ENCODE measurements around the gene PAK2.

The PAK2 gene

DNA sequence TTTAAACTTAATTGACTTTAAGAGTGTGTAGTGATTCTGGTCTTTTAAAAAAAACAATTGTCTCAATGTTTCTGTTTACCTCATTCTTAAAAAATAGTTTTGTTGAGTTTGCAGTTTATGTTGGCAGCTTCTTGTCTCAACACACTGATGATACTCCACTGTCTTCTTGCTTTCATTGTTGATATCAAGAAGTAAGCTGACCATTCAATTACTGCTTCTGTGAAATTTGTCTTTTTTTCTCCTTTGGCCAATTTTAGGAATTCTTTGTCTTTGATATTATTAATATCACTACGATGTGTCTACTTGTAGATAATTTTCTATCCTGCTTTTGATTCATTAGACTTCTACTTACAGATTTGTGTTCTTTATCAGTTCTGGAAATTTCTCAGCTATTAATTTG is 31.4 kb downstream of the PAK2 start:
- Histone ChIP-seq H3K27me3 (ENCODE audit: insufficient read depth, poor library complexity, severe bottlenecking) (no peaks in the 10 kb centered on the region), H3K4me3 (replicated peaks; ENCODE audit: insufficient read depth, low read length) (no peak overlapping the region), H3K27ac (replicated peaks) (no peak overlapping the region)
- DNase-seq (ENCODE audit: low read depth in 1 of 2, low spot score in 1 of 2), result no peak
- TF ChIP-seq, protein P1, sequence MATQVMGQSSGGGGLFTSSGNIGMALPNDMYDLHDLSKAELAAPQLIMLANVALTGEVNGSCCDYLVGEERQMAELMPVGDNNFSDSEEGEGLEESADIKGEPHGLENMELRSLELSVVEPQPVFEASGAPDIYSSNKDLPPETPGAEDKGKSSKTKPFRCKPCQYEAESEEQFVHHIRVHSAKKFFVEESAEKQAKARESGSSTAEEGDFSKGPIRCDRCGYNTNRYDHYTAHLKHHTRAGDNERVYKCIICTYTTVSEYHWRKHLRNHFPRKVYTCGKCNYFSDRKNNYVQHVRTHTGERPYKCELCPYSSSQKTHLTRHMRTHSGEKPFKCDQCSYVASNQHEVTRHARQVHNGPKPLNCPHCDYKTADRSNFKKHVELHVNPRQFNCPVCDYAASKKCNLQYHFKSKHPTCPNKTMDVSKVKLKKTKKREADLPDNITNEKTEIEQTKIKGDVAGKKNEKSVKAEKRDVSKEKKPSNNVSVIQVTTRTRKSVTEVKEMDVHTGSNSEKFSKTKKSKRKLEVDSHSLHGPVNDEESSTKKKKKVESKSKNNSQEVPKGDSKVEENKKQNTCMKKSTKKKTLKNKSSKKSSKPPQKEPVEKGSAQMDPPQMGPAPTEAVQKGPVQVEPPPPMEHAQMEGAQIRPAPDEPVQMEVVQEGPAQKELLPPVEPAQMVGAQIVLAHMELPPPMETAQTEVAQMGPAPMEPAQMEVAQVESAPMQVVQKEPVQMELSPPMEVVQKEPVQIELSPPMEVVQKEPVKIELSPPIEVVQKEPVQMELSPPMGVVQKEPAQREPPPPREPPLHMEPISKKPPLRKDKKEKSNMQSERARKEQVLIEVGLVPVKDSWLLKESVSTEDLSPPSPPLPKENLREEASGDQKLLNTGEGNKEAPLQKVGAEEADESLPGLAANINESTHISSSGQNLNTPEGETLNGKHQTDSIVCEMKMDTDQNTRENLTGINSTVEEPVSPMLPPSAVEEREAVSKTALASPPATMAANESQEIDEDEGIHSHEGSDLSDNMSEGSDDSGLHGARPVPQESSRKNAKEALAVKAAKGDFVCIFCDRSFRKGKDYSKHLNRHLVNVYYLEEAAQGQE (IDR thresholded peaks at IDR 0.05; ENCODE audit: insufficient replicate concordance, low read depth), result no peak
- TF ChIP-seq GABPA (IDR thresholded peaks at IDR 0.05; ENCODE audit: low read depth) (no peak), POLR2AphosphoS5 (IDR thresholded peaks at IDR 0.05; ENCODE audit: low read depth) (no peak), SPI1 (IDR thresholded peaks at IDR 0.05; ENCODE audit: borderline replicate concordance, low read depth) (no peak)
- TF ChIP-seq, protein P2, sequence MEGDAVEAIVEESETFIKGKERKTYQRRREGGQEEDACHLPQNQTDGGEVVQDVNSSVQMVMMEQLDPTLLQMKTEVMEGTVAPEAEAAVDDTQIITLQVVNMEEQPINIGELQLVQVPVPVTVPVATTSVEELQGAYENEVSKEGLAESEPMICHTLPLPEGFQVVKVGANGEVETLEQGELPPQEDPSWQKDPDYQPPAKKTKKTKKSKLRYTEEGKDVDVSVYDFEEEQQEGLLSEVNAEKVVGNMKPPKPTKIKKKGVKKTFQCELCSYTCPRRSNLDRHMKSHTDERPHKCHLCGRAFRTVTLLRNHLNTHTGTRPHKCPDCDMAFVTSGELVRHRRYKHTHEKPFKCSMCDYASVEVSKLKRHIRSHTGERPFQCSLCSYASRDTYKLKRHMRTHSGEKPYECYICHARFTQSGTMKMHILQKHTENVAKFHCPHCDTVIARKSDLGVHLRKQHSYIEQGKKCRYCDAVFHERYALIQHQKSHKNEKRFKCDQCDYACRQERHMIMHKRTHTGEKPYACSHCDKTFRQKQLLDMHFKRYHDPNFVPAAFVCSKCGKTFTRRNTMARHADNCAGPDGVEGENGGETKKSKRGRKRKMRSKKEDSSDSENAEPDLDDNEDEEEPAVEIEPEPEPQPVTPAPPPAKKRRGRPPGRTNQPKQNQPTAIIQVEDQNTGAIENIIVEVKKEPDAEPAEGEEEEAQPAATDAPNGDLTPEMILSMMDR (IDR thresholded peaks at IDR 0.05; ENCODE audit: insufficient read depth, low read length), result no peak

DNA sequence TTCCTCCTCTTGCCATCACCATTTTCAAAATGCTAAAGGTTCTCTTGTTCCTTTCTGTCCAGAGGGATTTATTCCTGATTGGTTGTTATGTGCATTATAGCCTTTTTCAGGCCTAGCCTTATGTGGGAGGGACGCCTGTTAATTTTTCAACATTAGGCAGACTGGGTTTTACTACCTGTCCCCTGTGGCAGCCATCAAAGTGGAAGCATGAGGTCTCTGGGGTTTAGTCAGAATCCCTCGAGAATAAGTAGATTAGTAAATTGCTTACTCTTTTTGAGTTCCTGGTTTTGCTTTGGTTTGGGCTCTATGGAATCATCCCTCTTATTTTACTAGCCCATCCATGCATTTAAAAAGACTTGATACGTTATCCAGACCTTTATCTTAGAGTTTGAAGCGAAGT is 32.4 kb downstream of the PAK2 start:
- TF ChIP-seq SPI1 (IDR thresholded peaks at IDR 0.05; ENCODE audit: borderline replicate concordance, low read depth) (no peak), POLR2AphosphoS5 (IDR thresholded peaks at IDR 0.05; ENCODE audit: low read depth) (no peak), GABPA (IDR thresholded peaks at IDR 0.05; ENCODE audit: low read depth) (no peak)
- TF ChIP-seq, protein P1 (IDR thresholded peaks at IDR 0.05; ENCODE audit: insufficient replicate concordance, low read depth), result no peak
- TF ChIP-seq, protein P2 (IDR thresholded peaks at IDR 0.05; ENCODE audit: insufficient read depth, low read length), result no peak
- no peak for DNase-seq (ENCODE audit: low read depth in 1 of 2, low spot score in 1 of 2)
- H3K27me3 ChIP-seq (ENCODE audit: insufficient read depth, poor library complexity, severe bottlenecking), result no peaks in the 10 kb centered on the region
- no peak overlapping the region for H3K4me3 ChIP-seq (replicated peaks; ENCODE audit: insufficient read depth, low read length)
- H3K27ac ChIP-seq (replicated peaks), result no peak overlapping the region

DNA sequence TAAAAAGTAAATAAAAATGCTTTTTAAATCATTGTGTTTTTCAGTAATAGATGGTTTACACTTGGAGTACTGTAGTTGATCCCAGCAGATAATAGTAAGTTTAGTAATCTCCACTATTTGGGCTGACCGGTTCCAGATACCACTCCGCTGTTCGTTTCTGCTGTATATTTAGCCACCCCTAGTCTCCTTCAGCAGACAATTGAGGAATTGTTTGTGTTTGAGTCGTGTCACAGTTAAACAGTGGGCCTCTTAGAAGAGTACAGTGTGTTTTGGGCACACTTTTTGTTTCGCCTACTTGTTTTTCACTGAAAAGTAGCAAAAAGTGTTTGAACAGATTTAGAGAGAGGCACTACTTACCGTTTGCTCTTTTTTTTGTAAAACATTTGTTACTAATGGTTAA is 33.2 kb downstream of the PAK2 start:
- TF ChIP-seq, protein P1 (IDR thresholded peaks at IDR 0.05; ENCODE audit: insufficient replicate concordance, low read depth), result no peak
- TF ChIP-seq POLR2AphosphoS5 (IDR thresholded peaks at IDR 0.05; ENCODE audit: low read depth) (no peak), SPI1 (IDR thresholded peaks at IDR 0.05; ENCODE audit: borderline replicate concordance, low read depth) (no peak), GABPA (IDR thresholded peaks at IDR 0.05; ENCODE audit: low read depth) (no peak)
- TF ChIP-seq, protein P2 (IDR thresholded peaks at IDR 0.05; ENCODE audit: insufficient read depth, low read length), result no peak
- H3K4me3 ChIP-seq (replicated peaks; ENCODE audit: insufficient read depth, low read length), result no peak overlapping the region
- no peak for DNase-seq (ENCODE audit: low read depth in 1 of 2, low spot score in 1 of 2)
- no peak overlapping the region for H3K27ac ChIP-seq (replicated peaks)
- no peaks in the 10 kb centered on the region for H3K27me3 ChIP-seq (ENCODE audit: insufficient read depth, poor library complexity, severe bottlenecking)

Data from HL-60 (cell line).